GM23338 (cell line): ENCODE results near the gene CTNNA1. TPM values are rescaled to one million over a fixed set of nuclear protein-coding genes. Genes with fewer than 3 reads are reported as not detected.

Source experiments
- ATAC-seq: fragments of 200-7000 bp; cut with Tn5 transposase; 3 replicates; pipeline ENCODE4 v1.9.1; 2020
- DNase-seq: peaks from one replicate; pipeline ENCODE4 v3.0.0-alpha.2; 2015; ENCODE audit warnings: low spot score
- H2AFZ ChIP-seq: fragments of 200-600 bp; sonication (generic); 2 replicates; pipeline ENCODE4 v1.8.0; 2016; ENCODE audit warnings: antibody characterized with exemption, mild to moderate bottlenecking, moderate library complexity
- H3F3A ChIP-seq: fragments of 200-600 bp; sonication (generic); replicated peaks from 2 replicates; pipeline ENCODE4 v1.8.0; 2017; ENCODE audit warnings: antibody characterized with exemption, mixed run types, low read depth
- H3K27ac ChIP-seq: fragments of 200-600 bp; sonication (generic); 2 replicates; pipeline ENCODE4 v1.6.1; 2016; ENCODE audit warnings: low read depth
- H3K27me3 ChIP-seq: fragments of 200-600 bp; sonication (generic); 2 replicates; pipeline ENCODE4 v1.8.0; 2016; ENCODE audit warnings: mild to moderate bottlenecking, mixed run types, moderate library complexity; ENCODE audit not compliant: insufficient read depth
- H3K36me3 ChIP-seq: fragments of 200-600 bp; sonication (generic); 2 replicates; pipeline ENCODE4 v1.8.0; 2016; ENCODE audit warnings: mild to moderate bottlenecking; ENCODE audit not compliant: insufficient read depth
- H3K4me1 ChIP-seq: fragments of 200-600 bp; sonication (generic); 2 replicates; pipeline ENCODE4 v1.8.0; 2016; ENCODE audit warnings: mild to moderate bottlenecking, moderate library complexity; ENCODE audit not compliant: insufficient read depth
- H3K4me2 ChIP-seq: fragments of 200-600 bp; sonication (generic); 2 replicates; pipeline ENCODE4 v1.7.1; 2017; ENCODE audit warnings: mixed run types
- H3K4me3 ChIP-seq: fragments of 200-600 bp; sonication (generic); 2 replicates; pipeline ENCODE4 v1.6.1; 2016; ENCODE audit warnings: mixed run types
- H3K79me2 ChIP-seq: fragments of 200-600 bp; sonication (generic); replicated peaks from 2 replicates; pipeline ENCODE4 v1.8.0; 2017; ENCODE audit warnings: mild to moderate bottlenecking; ENCODE audit not compliant: insufficient read depth
- H3K9me2 ChIP-seq: fragments of 200-600 bp; sonication (generic); 2 replicates; pipeline ENCODE4 v1.8.0; 2017; ENCODE audit not compliant: insufficient read depth
- H4K20me1 ChIP-seq: fragments of 200-600 bp; sonication (generic); replicated peaks from 2 replicates; pipeline ENCODE4 v1.8.0; 2017; ENCODE audit warnings: mild to moderate bottlenecking; ENCODE audit not compliant: insufficient read depth
- H3K27ac Mint-ChIP-seq: 2 replicates; pipeline ENCODE4 v1.8.0; 2020; ENCODE audit warnings: inconsistent platforms, mild to moderate bottlenecking, moderate library complexity, mixed read lengths
- H3K27me3 Mint-ChIP-seq: 3 replicates; pipeline ENCODE4 v1.8.0; 2022; ENCODE audit warnings: low read depth, mild to moderate bottlenecking, moderate library complexity, mixed read lengths, inconsistent platforms; ENCODE audit not compliant: insufficient read depth, poor library complexity
- H3K36me3 Mint-ChIP-seq: 3 replicates; pipeline ENCODE4 v1.8.0; 2021; ENCODE audit warnings: low read depth, mild to moderate bottlenecking, inconsistent platforms, moderate library complexity, mixed read lengths
- H3K4me1 Mint-ChIP-seq: 3 replicates; pipeline ENCODE4 v1.8.0; 2020; ENCODE audit warnings: mild to moderate bottlenecking, inconsistent platforms, mixed read lengths
- H3K4me3 Mint-ChIP-seq: 3 replicates; pipeline ENCODE4 v1.8.0; 2021; ENCODE audit warnings: moderate library complexity, mild to moderate bottlenecking, inconsistent platforms, mixed read lengths
- H3K9me3 Mint-ChIP-seq: 3 replicates; pipeline ENCODE4 v1.8.0; 2020; ENCODE audit warnings: moderate library complexity, mild to moderate bottlenecking, inconsistent platforms, mixed read lengths
- CREB1 ChIP-seq: fragments of 250-450 bp; sonication (Bioruptor Pico); IDR thresholded peaks from 2 replicates; pipeline ENCODE4 v1.5.0; 2020; ENCODE audit warnings: low read depth, mild to moderate bottlenecking, moderate library complexity
- CTCF ChIP-seq, 2 experiments: fragments of 200-600 bp in 1 of 2; sonication (generic) in 1 of 2; conservative IDR thresholded peaks; 2 replicates each; pipeline versions ENCODE4 v1.5.1 to v1.6.1; 2016 to 2017; ENCODE audit warnings: antibody characterized with exemption in 2 of 2, low read depth in 2 of 2, mild to moderate bottlenecking in 2 of 2, moderate library complexity in 1 of 2
- JUNB ChIP-seq: IDR thresholded peaks from one replicate; pipeline ENCODE4 v1.6.1; 2016; ENCODE audit warnings: antibody characterized with exemption; ENCODE audit not compliant: unreplicated experiment
- POLR2AphosphoS5 ChIP-seq: IDR thresholded peaks from 2 replicates; pipeline ENCODE4 v1.6.1; 2016; ENCODE audit warnings: antibody characterized with exemption, low read depth
- STAT1 ChIP-seq: IDR thresholded peaks from one replicate; pipeline ENCODE4 v1.6.1; 2016; ENCODE audit warnings: antibody characterized with exemption; ENCODE audit not compliant: unreplicated experiment
- ZNF114 ChIP-seq: fragments of 250-450 bp; sonication (Bioruptor Pico); IDR thresholded peaks from 2 replicates; pipeline ENCODE4 v1.5.0; 2020; ENCODE audit warnings: mild to moderate bottlenecking, moderate library complexity
- polyA plus RNA-seq: library from polyadenylated mRNA; unstranded; fragments of >200 nt; fragmentation: Nextera tagmentation; extraction: Ambion mirVana; gene quantifications from 2 replicates; pipeline ENCODE4 v1.2.1, GENCODE V29; 2016
- total RNA-seq: library from RNA; depleted of rRNA; stranded (reverse); fragments of >200 nt; shearing (Covaris generic); gene quantifications from 2 replicates; pipeline ENCODE4 v1.2.3, GENCODE V29; 2014
- TF ChIP-seq, protein P1 (sequence below): fragments of 250-450 bp; sonication (Bioruptor Pico); IDR thresholded peaks from 2 replicates; pipeline ENCODE4 v1.5.0; 2020; ENCODE audit warnings: mild to moderate bottlenecking, moderate library complexity

Gene CTNNA1
- total and polyA plus RNA-seq, 2 experiments from 2014 or later: 111 to 348 TPM

DNA sequence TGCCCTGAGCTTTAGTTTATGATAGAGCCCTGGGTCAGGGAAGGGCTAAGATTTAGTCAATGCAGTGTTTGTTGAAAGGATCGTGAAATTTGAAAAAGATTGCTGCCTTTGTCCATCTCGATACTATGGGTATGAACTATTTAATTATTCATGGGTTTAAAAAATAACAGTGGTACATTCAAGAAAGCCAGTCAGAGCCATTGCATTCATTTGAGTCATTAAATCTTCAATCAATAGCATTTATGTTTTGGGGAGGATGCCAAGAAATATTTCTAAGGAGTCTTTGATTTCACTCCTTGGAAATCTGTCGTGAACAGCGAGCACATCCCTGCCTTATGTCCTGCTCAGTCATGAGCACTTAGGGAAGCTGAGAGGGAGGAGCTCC, 176.3 kb downstream of the CTNNA1 start (continued):
- TF ChIP-seq, protein P1, sequence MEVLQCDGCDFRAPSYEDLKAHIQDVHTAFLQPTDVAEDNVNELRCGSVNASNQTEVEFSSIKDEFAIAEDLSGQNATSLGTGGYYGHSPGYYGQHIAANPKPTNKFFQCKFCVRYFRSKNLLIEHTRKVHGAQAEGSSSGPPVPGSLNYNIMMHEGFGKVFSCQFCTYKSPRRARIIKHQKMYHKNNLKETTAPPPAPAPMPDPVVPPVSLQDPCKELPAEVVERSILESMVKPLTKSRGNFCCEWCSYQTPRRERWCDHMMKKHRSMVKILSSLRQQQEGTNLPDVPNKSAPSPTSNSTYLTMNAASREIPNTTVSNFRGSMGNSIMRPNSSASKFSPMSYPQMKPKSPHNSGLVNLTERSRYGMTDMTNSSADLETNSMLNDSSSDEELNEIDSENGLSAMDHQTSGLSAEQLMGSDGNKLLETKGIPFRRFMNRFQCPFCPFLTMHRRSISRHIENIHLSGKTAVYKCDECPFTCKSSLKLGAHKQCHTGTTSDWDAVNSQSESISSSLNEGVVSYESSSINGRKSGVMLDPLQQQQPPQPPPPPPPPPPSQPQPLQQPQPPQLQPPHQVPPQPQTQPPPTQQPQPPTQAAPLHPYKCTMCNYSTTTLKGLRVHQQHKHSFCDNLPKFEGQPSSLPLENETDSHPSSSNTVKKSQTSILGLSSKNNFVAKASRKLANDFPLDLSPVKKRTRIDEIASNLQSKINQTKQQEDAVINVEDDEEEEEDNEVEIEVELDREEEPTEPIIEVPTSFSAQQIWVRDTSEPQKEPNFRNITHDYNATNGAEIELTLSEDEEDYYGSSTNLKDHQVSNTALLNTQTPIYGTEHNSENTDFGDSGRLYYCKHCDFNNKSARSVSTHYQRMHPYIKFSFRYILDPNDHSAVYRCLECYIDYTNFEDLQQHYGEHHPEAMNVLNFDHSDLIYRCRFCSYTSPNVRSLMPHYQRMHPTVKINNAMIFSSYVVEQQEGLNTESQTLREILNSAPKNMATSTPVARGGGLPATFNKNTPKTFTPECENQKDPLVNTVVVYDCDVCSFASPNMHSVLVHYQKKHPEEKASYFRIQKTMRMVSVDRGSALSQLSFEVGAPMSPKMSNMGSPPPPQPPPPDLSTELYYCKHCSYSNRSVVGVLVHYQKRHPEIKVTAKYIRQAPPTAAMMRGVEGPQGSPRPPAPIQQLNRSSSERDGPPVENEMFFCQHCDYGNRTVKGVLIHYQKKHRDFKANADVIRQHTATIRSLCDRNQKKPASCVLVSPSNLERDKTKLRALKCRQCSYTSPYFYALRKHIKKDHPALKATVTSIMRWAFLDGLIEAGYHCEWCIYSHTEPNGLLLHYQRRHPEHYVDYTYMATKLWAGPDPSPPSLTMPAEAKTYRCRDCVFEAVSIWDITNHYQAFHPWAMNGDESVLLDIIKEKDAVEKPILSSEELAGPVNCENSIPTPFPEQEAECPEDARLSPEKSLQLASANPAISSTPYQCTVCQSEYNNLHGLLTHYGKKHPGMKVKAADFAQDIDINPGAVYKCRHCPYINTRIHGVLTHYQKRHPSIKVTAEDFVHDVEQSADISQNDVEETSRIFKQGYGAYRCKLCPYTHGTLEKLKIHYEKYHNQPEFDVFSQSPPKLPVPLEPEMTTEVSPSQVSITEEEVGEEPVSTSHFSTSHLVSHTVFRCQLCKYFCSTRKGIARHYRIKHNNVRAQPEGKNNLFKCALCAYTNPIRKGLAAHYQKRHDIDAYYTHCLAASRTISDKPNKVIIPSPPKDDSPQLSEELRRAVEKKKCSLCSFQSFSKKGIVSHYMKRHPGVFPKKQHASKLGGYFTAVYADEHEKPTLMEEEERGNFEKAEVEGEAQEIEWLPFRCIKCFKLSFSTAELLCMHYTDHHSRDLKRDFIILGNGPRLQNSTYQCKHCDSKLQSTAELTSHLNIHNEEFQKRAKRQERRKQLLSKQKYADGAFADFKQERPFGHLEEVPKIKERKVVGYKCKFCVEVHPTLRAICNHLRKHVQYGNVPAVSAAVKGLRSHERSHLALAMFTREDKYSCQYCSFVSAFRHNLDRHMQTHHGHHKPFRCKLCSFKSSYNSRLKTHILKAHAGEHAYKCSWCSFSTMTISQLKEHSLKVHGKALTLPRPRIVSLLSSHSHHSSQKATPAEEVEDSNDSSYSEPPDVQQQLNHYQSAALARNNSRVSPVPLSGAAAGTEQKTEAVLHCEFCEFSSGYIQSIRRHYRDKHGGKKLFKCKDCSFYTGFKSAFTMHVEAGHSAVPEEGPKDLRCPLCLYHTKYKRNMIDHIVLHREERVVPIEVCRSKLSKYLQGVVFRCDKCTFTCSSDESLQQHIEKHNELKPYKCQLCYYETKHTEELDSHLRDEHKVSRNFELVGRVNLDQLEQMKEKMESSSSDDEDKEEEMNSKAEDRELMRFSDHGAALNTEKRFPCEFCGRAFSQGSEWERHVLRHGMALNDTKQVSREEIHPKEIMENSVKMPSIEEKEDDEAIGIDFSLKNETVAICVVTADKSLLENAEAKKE: no peak
- TF ChIP-seq CTCF (conservative IDR thresholded peaks at IDR 0.05; ENCODE audit: low read depth in 2 of 2) (no peak), POLR2AphosphoS5 (no peak), STAT1 (no peak)

GRCh38 chr5:138930371-138931097, 177.3 kb downstream of the CTNNA1 start:
- H3K36me3 ChIP-seq: peaks cover 45% of the 10 kb centered on the region
- no peak overlapping the region for H2AFZ ChIP-seq
- H3F3A ChIP-seq: 0 out of 2 replicates have a peak, but pooled peaks cover 4% of the 10 kb centered on the region
- Mint-ChIP-seq H3K4me1 (peaks cover 14% of the 10 kb centered on the region; the same call in 2 of the 3 replicates), H3K4me3 (no peak overlapping the region), H3K36me3 (peaks cover 82% of the 10 kb centered on the region), H3K9me3 (no peaks in the 10 kb centered on the region), H3K27me3 (peaks cover 10% of the 10 kb centered on the region), H3K27ac (no peak overlapping the region)
- no peaks in the 10 kb centered on the region for H3K9me2 ChIP-seq
- no peaks in the 10 kb centered on the region for H3K4me1 ChIP-seq
- no peak overlapping the region for H3K4me2 ChIP-seq
- H3K4me3 ChIP-seq: no peak overlapping the region
- no peaks in the 10 kb centered on the region for H3K79me2 ChIP-seq
- no peak overlapping the region for H3K27ac ChIP-seq
- ATAC-seq (no peak), DNase-seq (no peak)
- H3K27me3 ChIP-seq: no peaks in the 10 kb centered on the region
- H4K20me1 ChIP-seq: no peaks in the 10 kb centered on the region; the same call in 1 of the 2 replicates
- no peak for TF ChIP-seq CTCF (conservative IDR thresholded peaks at IDR 0.05; ENCODE audit: low read depth in 2 of 2)
- no peak for TF ChIP-seq ZNF114
- no peak for TF ChIP-seq JUNB
- TF ChIP-seq CREB1: no peak
